ENCODE measurements around the gene TFCP2L1. TPM values are rescaled to one million over a fixed set of nuclear protein-coding genes. Genes with fewer than 3 reads are reported as not detected.

Gene TFCP2L1
- total RNA-seq, 1 experiment from 2014 or later = 1.8 TPM

GRCh38 chr2:121185111-121185510 lies 99.9 kb downstream of the TFCP2L1 start:
- no peak overlapping the region for H2BK120ac ChIP-seq (ENCODE audit: low read depth, low read length, poor library complexity, severe bottlenecking)
- no peak overlapping the region for H2AFZ ChIP-seq (ENCODE audit: low read length)
- no peak overlapping the region for H3K4me2 ChIP-seq (ENCODE audit: insufficient read depth, insufficient read length, low read length)
- Mint-ChIP-seq H3K27me3 (ENCODE audit: low read depth) (peaks cover 13% of the 10 kb centered on the region), H3K4me1 (peaks cover 5 to 6% of the 10 kb centered on the region in 2 experiments), H3K27ac (no peak overlapping the region), H3K4me3 (no peak overlapping the region), H3K36me3 (ENCODE audit: insufficient read depth in 1 of 3, low read depth in 3 of 3) (no peaks in the 10 kb centered on the region; a peak in 1 of 7 replicates), H3K9me3 (no peaks in the 10 kb centered on the region)
- DNase-seq = no peak
- H4K5ac ChIP-seq (ENCODE audit: insufficient read length, low read depth, low read length) = no peak overlapping the region
- H3K9ac ChIP-seq (ENCODE audit: extremely low read depth, insufficient read length, low read length) = no peak overlapping the region
- no CpG with 5 or more reads among the region's 10 CpGs for WGBS (ENCODE audit: extremely low coverage, insufficient read length, low lambda C conversion rate)
- H3K23me2 ChIP-seq (ENCODE audit: insufficient read length, low read depth, low read length, poor library complexity, severe bottlenecking) = no peaks in the 10 kb centered on the region
- H3K18ac ChIP-seq (ENCODE audit: insufficient read length, low read depth, low read length) = no peak overlapping the region
- no peak overlapping the region for H2BK5ac ChIP-seq (ENCODE audit: insufficient read length, low read length)
- no peak overlapping the region for H4K8ac ChIP-seq (replicated peaks; ENCODE audit: insufficient read length, low read depth, low read length)
- H2AK5ac ChIP-seq (ENCODE audit: insufficient read length, low read length) = no peak overlapping the region
- no peak overlapping the region for H3K23ac ChIP-seq (ENCODE audit: insufficient read length, low read depth, low read length)
- H3K27ac ChIP-seq (ENCODE audit: insufficient read length, low read depth, low read length) = no peak overlapping the region
- TF ChIP-seq CTCF (conservative IDR thresholded peaks at IDR 0.05) = no peak
- H2BK15ac ChIP-seq (ENCODE audit: low read depth, low read length) = no peak overlapping the region
- no peaks in the 10 kb centered on the region for H3K79me1 ChIP-seq (ENCODE audit: insufficient read depth, low read depth, low read length, poor library complexity, severe bottlenecking)
- H2BK12ac ChIP-seq (ENCODE audit: insufficient read length, low read depth, low read length) = no peak overlapping the region
- no peaks in the 10 kb centered on the region for H3K9me3 ChIP-seq (ENCODE audit: control insufficient read depth, low read depth, low read length)
- no peak overlapping the region for H3K56ac ChIP-seq (ENCODE audit: insufficient read length, low read depth, low read length)
- H2BK20ac ChIP-seq (ENCODE audit: low read depth, low read length, poor library complexity, severe bottlenecking) = no peak overlapping the region
- H3T11ph ChIP-seq (ENCODE audit: low read length) = no peak overlapping the region
- H3K79me2 ChIP-seq (ENCODE audit: insufficient read depth, low read length) = no peaks in the 10 kb centered on the region
- H3K4ac ChIP-seq (ENCODE audit: low read depth, low read length) = no peak overlapping the region
- H4K20me1 ChIP-seq (ENCODE audit: control insufficient read depth, insufficient read depth, insufficient read length) = no peaks in the 10 kb centered on the region
- no peak overlapping the region for H4K91ac ChIP-seq (ENCODE audit: insufficient read length, low read depth, low read length)
- no peaks in the 10 kb centered on the region for H3K4me1 ChIP-seq (ENCODE audit: insufficient read depth, low read length)
- H3K14ac ChIP-seq (ENCODE audit: insufficient read depth, low read length) = no peak overlapping the region; the same call in 1 of the 2 replicates
- H3K27me3 ChIP-seq (ENCODE audit: insufficient read depth, low read length) = no peaks in the 10 kb centered on the region

Measured in H9 (cell line).